Vagina (tissue), 2 donors: ENCODE results near the gene SIDT2. TPM values are rescaled to one million over a fixed set of nuclear protein-coding genes. Genes with fewer than 3 reads are reported as not detected.
A peak's percentile ranks its signal among the peaks of the same experiment; 100 is the strongest.

Source experiments
- DNase-seq, 2 donors: peaks; one replicate each; pipeline ENCODE4 v3.0.0-alpha.2; 2017; ENCODE audit errors: extremely low spot score in 2 of 2
- H3K27ac ChIP-seq: fragments of 200-600 bp; sonication (generic); one replicate; pipeline ENCODE4 v1.5.1; 2019
- H3K27me3 ChIP-seq: fragments of 200-600 bp; sonication (generic); one replicate; pipeline ENCODE4 v1.5.1; 2019
- H3K36me3 ChIP-seq, 2 donors: fragments of 200-600 bp; sonication (generic); one replicate each; pipeline ENCODE4 v1.5.1; 2017 to 2019
- H3K4me1 ChIP-seq: fragments of 200-600 bp; sonication (generic); one replicate; pipeline ENCODE4 v1.5.1; 2019
- H3K4me3 ChIP-seq, 2 donors: fragments of 200-600 bp; sonication (generic); 1 replicate in 1 of 2; 2 replicates in 1 of 2; pipeline ENCODE4 v1.5.1; 2016 to 2019
- H3K9me3 ChIP-seq: fragments of 200-600 bp; sonication (generic); one replicate; pipeline ENCODE4 v1.5.1; 2019
- POLR2A ChIP-seq, 2 donors: fragments of 450-650 bp; IDR thresholded peaks; one replicate each; pipeline ENCODE4 v1.6.1; 2017; ENCODE audit warnings: antibody characterized with exemption in 2 of 2, mild to moderate bottlenecking in 2 of 2, moderate library complexity in 2 of 2
- POLR2AphosphoS5 ChIP-seq, 2 donors: sonication (generic); formaldehyde crosslinking; IDR thresholded peaks; one replicate each; pipeline ENCODE4 v1.9.0; 2017; ENCODE audit warnings: antibody characterized with exemption in 2 of 2, mild to moderate bottlenecking in 2 of 2, low read depth in 1 of 2; ENCODE audit not compliant: insufficient read depth in 1 of 2
- intact Hi-C: fragments of 100-400 bp; cut with DNase I; formaldehyde crosslinking; loops from one replicate; pipeline ENCODE4 v1.15.1; 2023
- total RNA-seq: library from RNA; depleted of rRNA; stranded (reverse); fragments of >200 nt; gene quantifications from one replicate; pipeline ENCODE4 v1.2.3, GENCODE V29; 2016
- TF ChIP-seq, protein P1 (sequence below), 3 experiments: fragments of 450-650 bp in 2 of 3; fragments of 200-600 bp in 1 of 3; sonication (generic) in 1 of 3; IDR thresholded peaks; one replicate each; pipeline ENCODE4 v1.5.1; 2017 to 2019; ENCODE audit warnings: antibody characterized with exemption in 3 of 3, mild to moderate bottlenecking in 2 of 3, moderate library complexity in 2 of 3

The SIDT2 gene
- total RNA-seq, 1 donor from 2014 or later = 24.8 TPM

DNA sequence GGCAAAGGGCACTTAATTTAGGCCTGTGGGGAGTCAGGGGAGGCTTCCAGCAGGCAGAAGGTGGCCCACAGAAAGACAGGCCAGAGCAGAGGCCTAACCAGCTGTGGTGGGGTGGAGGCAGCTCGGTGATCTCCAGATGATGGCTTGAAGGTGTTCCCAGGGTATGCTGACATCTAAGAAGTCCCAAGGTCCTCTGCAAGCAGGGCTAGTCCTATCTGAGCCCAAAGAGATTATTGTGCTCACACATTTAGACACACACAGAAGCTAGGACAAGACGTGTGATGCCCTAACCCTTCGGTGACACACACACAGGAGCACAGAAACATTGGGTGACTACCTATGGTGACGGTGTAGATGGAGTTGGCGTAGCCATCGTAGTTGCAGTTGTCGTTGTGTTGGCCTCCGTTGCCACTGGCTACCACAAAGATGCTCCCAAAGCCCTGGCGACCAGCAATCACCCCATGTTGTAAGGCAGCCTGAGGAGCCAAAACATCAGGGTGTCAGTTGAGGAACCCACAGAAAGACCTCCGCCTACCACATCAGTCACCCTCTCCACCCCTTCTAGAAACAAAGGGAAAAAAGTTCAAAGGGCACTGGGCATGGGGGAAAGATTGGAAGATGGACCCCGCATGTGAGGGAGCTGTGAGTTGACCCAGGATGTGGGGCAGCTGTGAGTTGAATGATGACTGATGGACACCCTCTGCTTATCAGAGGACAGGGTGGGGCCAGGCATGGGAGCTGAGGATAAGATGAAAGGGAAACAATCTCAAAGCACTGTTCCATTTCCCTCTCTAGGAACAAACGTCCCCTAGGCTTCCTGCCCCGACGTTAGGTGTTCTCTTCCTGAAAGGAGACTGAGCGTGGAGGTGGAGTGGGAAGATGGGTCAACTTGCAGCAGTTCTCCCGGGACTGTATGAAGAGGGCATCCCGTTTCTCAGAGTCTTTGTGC is 45.5 kb downstream of the SIDT2 start:
- no peaks in the 10 kb centered on the region for H3K9me3 ChIP-seq
- peaks cover 0 to 30% of the 10 kb centered on the region in 2 donors for H3K36me3 ChIP-seq
- no peaks in the 10 kb centered on the region for H3K27me3 ChIP-seq
- no peak for TF ChIP-seq POLR2AphosphoS5 (IDR thresholded peaks at IDR 0.05; ENCODE audit: insufficient read depth in 1 of 2, low read depth in 1 of 2)
- no peak for TF ChIP-seq POLR2A (IDR thresholded peaks at IDR 0.05)
- TF ChIP-seq, protein P1, sequence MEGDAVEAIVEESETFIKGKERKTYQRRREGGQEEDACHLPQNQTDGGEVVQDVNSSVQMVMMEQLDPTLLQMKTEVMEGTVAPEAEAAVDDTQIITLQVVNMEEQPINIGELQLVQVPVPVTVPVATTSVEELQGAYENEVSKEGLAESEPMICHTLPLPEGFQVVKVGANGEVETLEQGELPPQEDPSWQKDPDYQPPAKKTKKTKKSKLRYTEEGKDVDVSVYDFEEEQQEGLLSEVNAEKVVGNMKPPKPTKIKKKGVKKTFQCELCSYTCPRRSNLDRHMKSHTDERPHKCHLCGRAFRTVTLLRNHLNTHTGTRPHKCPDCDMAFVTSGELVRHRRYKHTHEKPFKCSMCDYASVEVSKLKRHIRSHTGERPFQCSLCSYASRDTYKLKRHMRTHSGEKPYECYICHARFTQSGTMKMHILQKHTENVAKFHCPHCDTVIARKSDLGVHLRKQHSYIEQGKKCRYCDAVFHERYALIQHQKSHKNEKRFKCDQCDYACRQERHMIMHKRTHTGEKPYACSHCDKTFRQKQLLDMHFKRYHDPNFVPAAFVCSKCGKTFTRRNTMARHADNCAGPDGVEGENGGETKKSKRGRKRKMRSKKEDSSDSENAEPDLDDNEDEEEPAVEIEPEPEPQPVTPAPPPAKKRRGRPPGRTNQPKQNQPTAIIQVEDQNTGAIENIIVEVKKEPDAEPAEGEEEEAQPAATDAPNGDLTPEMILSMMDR (IDR thresholded peaks at IDR 0.05) = no peak
- H3K4me3 ChIP-seq = no peak overlapping the region
- intact Hi-C loops = loop anchor here (10.0 kb wide), 2 partner anchors 49 to 119 kb away; partner anchors contain the start of gene SIDT2
- H3K4me1 ChIP-seq = peaks cover 45% of the 10 kb centered on the region
- peak overlapping the region; percentile 81 for H3K27ac ChIP-seq
- no peak for DNase-seq

DNA sequence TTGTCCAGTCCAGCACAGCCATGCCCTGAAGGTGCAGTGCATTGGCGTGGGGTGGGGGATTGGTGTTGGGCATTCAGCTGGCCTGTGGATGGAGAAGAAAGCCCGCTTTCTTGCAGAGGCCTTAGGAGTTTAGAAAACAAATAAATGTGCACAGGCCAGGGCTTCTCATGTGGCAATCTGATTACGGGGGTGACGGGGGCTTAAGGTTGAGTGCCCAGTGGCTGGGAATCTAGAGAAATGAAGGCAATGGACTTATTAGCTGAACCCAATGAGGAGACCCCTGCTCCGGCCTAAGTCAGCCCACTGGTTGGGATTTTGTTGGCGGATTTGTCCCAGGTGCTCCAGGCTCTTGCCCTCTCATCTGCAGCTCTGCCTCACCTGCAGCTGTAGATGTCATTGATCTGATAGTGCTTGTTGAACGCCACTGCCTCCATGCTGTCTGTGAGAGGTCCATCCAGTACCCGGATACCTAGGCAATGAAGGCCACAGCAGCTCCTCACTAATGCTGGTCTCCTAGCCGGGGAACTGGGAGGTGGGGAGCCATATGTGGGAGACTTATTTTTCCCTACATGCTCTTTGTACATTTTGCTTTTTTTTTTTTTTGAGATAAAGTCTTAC is 47.1 kb downstream of the SIDT2 start:
- Histone ChIP-seq H3K9me3 (no peaks in the 10 kb centered on the region), H3K27ac (no peak overlapping the region), H3K4me1 (peaks cover 36% of the 10 kb centered on the region), H3K4me3 (no peak overlapping the region), H3K36me3 (peaks cover 0 to 31% of the 10 kb centered on the region in 2 donors), H3K27me3 (no peaks in the 10 kb centered on the region)
- TF ChIP-seq, protein P1 (IDR thresholded peaks at IDR 0.05) = no peak
- TF ChIP-seq POLR2A (IDR thresholded peaks at IDR 0.05) (no peak), POLR2AphosphoS5 (IDR thresholded peaks at IDR 0.05; ENCODE audit: insufficient read depth in 1 of 2, low read depth in 1 of 2) (no peak)
- DNase-seq = no peak
- intact Hi-C loops = loop anchor here (10.0 kb wide), 2 partner anchors 51 to 121 kb away; partner anchors contain the start of gene SIDT2

DNA sequence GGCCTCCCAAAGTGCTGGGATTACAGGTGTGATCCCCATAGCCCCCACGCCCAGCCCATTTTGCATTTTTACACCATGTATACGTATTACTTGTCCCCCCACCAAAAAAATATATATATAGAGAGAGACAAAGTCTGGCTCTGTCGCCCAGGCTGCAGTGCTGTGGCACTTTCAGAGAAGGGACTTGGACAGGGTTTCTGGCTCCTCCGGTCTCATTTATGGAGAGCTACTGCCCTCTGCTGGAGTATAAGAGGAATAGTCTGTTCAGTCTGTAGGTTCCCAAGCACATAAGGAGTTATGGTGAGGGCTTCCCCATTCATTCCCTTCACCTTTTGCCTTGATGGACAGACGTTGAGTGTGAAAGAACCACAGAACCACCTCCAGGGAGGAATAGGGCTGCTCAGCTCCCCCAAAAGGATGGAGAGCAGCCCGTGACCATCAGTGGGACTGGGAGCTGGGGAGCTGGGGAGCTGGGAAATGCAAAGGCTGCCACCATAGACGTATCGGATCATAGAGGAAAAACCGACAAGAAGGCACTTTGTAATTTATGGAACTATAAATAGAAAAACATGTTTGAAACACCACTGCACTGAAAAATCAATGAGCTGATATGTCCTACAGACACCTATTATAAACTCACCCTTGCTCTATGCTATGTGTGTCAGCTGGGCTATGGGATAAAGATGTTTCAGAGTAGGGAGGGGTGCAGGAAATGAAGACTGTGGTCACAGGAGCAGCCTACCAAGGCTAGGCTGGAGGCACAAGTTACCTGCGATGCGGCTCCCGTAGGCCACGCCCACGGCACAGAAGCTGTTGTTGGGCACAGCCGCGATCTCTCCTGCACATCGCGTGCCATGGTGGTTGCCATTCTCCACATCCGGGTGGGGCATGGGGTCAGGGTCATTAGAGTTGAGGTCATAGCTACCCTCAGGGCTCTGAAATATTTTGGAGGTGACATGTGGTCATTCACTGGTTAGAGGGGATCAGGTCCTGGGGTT is 48.1 kb downstream of the SIDT2 start:
- Histone ChIP-seq H3K27ac (no peak overlapping the region), H3K9me3 (no peaks in the 10 kb centered on the region), H3K4me3 (no peak overlapping the region), H3K4me1 (peaks cover 36% of the 10 kb centered on the region), H3K27me3 (no peaks in the 10 kb centered on the region), H3K36me3 (peaks cover 0 to 31% of the 10 kb centered on the region in 2 donors)
- intact Hi-C loops = loop anchor here (10.0 kb wide), 2 partner anchors 52 to 122 kb away; partner anchors contain the start of gene SIDT2
- TF ChIP-seq, protein P1 (IDR thresholded peaks at IDR 0.05) = peak; percentile 74 to 85 (median 81)
- no peak for TF ChIP-seq POLR2A (IDR thresholded peaks at IDR 0.05)
- TF ChIP-seq POLR2AphosphoS5 (IDR thresholded peaks at IDR 0.05; ENCODE audit: insufficient read depth in 1 of 2, low read depth in 1 of 2) = no peak
- DNase-seq = no peak

DNA sequence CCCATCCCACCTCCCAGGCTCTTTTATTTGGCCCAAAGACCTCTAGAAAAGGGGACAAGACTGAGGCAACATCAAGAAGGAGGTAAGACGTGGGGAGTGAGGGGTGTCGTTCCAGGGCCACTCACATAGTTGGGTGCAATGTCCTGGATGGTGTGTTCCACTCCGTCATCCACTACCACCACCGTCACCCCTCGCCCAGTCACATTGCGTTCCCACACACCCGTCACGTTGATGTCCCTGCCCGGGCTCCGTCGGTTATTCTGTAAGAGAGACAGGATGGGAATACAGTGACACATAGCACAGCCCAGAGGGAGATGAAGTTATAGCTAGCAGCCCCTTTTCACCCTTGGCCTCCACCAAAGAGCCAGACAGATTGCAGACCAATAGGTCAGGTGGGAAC is 49.5 kb downstream of the SIDT2 start:
- H3K27me3 ChIP-seq = no peaks in the 10 kb centered on the region
- intact Hi-C loops = loop anchor here (10.0 kb wide), 2 partner anchors 53 to 123 kb away; partner anchors contain the start of gene SIDT2
- H3K4me1 ChIP-seq = peaks cover 27% of the 10 kb centered on the region
- H3K4me3 ChIP-seq = no peak overlapping the region
- DNase-seq = no peak
- H3K9me3 ChIP-seq = no peaks in the 10 kb centered on the region
- TF ChIP-seq, protein P1 (IDR thresholded peaks at IDR 0.05) = no peak
- TF ChIP-seq POLR2AphosphoS5 (IDR thresholded peaks at IDR 0.05; ENCODE audit: insufficient read depth in 1 of 2, low read depth in 1 of 2) = no peak
- TF ChIP-seq POLR2A (IDR thresholded peaks at IDR 0.05) = no peak
- peaks cover 0 to 28% of the 10 kb centered on the region in 2 donors for H3K36me3 ChIP-seq
- H3K27ac ChIP-seq = no peak overlapping the region
